ENCODE data around the gene KEAP1. TPM values are rescaled to one million over a fixed set of nuclear protein-coding genes. Genes with fewer than 3 reads are reported as not detected.
A peak's percentile ranks its signal among the peaks of the same experiment; 100 is the strongest.

Gene KEAP1
- total RNA-seq, 1 donor from 2014 or later: 71.2 TPM

GRCh38 chr19:10519421-10519820, 16.3 kb upstream of the KEAP1 start:
- H3K4me1 Mint-ChIP-seq (ENCODE audit: unreplicated experiment): peaks cover 20% of the 10 kb centered on the region

GRCh38 chr19:10518444-10519361, 15.5 kb upstream of the KEAP1 start:
- Mint-ChIP-seq H3K4me3 (peak overlapping the region; percentile 84), H3K36me3 (no peaks in the 10 kb centered on the region), H3K27me3 (peaks cover 57% of the 10 kb centered on the region), H3K9me3 (no peaks in the 10 kb centered on the region), H3K27ac (no peak overlapping the region), H3K4me1 (ENCODE audit: unreplicated experiment) (peaks cover 20% of the 10 kb centered on the region)
- no peak for DNase-seq (ENCODE audit: extremely low spot score, unreplicated experiment)
- TF ChIP-seq CTCF (conservative IDR thresholded peaks at IDR 0.05): no peak

More at GRCh38 chr19:10519421-10519820, 16.3 kb upstream of the KEAP1 start:
- Mint-ChIP-seq H3K36me3 (no peaks in the 10 kb centered on the region), H3K4me3 (peak overlapping the region; percentile 75), H3K27ac (no peak overlapping the region), H3K27me3 (peaks cover 61% of the 10 kb centered on the region), H3K9me3 (no peaks in the 10 kb centered on the region)
- TF ChIP-seq CTCF (conservative IDR thresholded peaks at IDR 0.05): no peak
- DNase-seq (ENCODE audit: extremely low spot score, unreplicated experiment): no peak

- no peak for TF ChIP-seq CTCF (conservative IDR thresholded peaks at IDR 0.05)
- peak overlapping the region; percentile 84 for H3K4me3 Mint-ChIP-seq
- H3K27ac Mint-ChIP-seq: no peak overlapping the region
- no peaks in the 10 kb centered on the region for H3K9me3 Mint-ChIP-seq
- no peak for DNase-seq (ENCODE audit: extremely low spot score, unreplicated experiment)
- H3K27me3 Mint-ChIP-seq: peaks cover 61% of the 10 kb centered on the region
- H3K36me3 Mint-ChIP-seq: no peaks in the 10 kb centered on the region
- H3K4me1 Mint-ChIP-seq (ENCODE audit: unreplicated experiment): peaks cover 20% of the 10 kb centered on the region
Measured at GRCh38 chr19:10517760-10518443, 14.7 kb upstream of the KEAP1 start.

GRCh38 chr19:10517361-10517759, 14.2 kb upstream of the KEAP1 start, which contains the start of gene S1PR5:
TSS of gene S1PR5 (minus strand) at chr19:10517447. CDS start at chr19:10515011, 2,436 bp downstream.
- peaks cover 20% of the 10 kb centered on the region for H3K4me1 Mint-ChIP-seq (ENCODE audit: unreplicated experiment)
- no peaks in the 10 kb centered on the region for H3K9me3 Mint-ChIP-seq
- H3K27me3 Mint-ChIP-seq: peaks cover 61% of the 10 kb centered on the region
- no peaks in the 10 kb centered on the region for H3K36me3 Mint-ChIP-seq
- no peak within 1 kb of the TSS for H3K27ac Mint-ChIP-seq
- H3K4me3 Mint-ChIP-seq: peak within 1 kb of the TSS; percentile 84
- no peak for DNase-seq (ENCODE audit: extremely low spot score, unreplicated experiment)
- no peak for TF ChIP-seq CTCF (conservative IDR thresholded peaks at IDR 0.05)

- no peak for TF ChIP-seq CTCF (conservative IDR thresholded peaks at IDR 0.05)
- Mint-ChIP-seq H3K27ac (no peak overlapping the region), H3K36me3 (no peaks in the 10 kb centered on the region), H3K9me3 (no peaks in the 10 kb centered on the region), H3K4me3 (peak overlapping the region; percentile 84), H3K4me1 (ENCODE audit: unreplicated experiment) (peaks cover 20% of the 10 kb centered on the region), H3K27me3 (peaks cover 58% of the 10 kb centered on the region)
- DNase-seq (ENCODE audit: extremely low spot score, unreplicated experiment): no peak
Measured at GRCh38 chr19:10516671-10517286, 13.6 kb upstream of the KEAP1 start.
